GM19035 (cell line): ENCODE results near the gene CYSLTR2.
"Not testable (repeated sequence)": the region's sequence is repeated elsewhere in the genome, so short reads cannot be mapped to it uniquely, and the experiment has no call there.

Source experiments
- ATAC-seq: cut with Tn5 transposase; IDR thresholded peaks from one replicate; pipeline ENCODE4 v1.9.1; 2021; ENCODE audit not compliant: unreplicated experiment

CYSLTR2 gene

DNA sequence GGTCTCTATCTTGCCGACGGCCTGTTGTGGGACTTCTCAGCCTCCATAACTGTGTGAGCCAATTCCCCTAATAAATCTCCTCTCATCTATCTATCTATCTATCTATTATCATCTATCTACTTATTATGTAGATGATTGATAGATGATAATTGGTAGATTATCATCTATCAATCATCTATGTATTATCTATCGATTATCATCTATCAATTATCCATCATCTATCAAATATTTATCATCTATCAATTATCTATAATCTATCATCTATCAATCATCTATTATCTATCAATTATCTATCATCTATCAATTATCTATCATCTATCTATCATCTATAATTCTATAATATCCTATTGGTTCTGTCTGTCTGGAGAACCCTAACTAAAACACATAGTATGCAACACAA lies 33.5 kb downstream of the CYSLTR2 start:
- ATAC-seq, result no peak

DNA sequence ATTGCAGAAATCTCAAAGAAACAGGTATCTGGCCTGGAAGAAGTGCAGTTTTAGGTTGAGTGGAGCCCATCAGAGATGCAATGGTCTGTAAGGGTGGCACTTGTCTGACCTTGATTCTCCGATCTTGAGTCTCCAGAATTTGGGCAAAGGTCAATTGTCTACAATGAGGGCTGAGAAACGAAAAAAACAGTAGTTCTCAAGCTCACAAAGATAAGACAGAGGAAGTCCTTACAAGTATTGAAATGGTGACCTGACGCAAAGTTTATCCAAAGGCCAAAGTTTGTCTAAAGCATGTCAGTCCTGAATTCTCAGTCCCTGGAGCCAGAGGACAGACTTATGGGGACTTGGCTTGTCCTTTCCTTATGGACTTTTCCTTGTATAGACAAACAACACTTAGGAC lies 40.3 kb downstream of the CYSLTR2 start:
- ATAC-seq, result no peak

DNA sequence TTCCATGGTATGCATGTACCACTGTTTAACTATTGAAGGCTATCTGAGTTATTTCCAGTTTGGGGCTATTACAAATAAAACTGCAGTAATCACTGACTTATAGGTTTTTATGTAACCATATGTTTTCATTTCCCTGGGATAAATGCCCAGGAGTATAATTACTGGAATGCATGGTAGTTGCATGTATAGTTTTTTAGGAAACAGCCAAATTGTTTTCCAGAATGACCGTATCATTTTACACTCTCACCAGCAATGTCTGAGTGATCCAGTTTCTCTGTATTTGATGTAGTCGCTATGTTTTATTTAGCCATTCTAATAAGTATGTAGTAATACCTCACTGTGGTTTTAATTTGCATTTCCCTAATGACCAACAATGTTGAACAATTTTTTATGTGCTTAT lies 42.0 kb downstream of the CYSLTR2 start:
- ATAC-seq, result no peak

DNA sequence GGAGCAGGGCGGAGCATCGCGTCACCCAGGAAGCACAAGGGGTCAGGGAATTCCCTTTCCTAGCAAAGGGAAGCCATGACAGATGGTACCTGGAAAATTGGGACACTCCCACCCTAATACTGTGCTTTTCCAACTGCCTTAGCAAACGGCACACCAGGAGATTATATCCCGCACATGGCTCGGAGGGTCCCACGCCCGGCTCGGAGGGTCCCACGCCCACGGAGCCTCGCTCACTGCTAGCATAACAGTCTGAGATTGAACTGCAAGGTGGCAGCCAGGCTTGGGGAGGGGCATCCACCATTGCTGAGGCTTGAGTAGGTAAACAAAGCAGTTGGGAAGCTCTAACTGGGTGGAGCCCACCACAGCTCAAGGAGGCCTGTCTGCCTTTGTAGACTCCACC lies 42.9 kb downstream of the CYSLTR2 start:
- ATAC-seq, result not testable (repeated sequence)

DNA sequence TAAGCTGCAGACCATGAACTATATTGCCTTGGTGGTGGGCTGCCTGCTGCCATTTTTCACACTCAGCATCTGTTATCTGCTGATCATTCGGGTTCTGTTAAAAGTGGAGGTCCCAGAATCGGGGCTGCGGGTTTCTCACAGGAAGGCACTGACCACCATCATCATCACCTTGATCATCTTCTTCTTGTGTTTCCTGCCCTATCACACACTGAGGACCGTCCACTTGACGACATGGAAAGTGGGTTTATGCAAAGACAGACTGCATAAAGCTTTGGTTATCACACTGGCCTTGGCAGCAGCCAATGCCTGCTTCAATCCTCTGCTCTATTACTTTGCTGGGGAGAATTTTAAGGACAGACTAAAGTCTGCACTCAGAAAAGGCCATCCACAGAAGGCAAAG lies 53.7 kb downstream of the CYSLTR2 start:
- no peak for ATAC-seq

DNA sequence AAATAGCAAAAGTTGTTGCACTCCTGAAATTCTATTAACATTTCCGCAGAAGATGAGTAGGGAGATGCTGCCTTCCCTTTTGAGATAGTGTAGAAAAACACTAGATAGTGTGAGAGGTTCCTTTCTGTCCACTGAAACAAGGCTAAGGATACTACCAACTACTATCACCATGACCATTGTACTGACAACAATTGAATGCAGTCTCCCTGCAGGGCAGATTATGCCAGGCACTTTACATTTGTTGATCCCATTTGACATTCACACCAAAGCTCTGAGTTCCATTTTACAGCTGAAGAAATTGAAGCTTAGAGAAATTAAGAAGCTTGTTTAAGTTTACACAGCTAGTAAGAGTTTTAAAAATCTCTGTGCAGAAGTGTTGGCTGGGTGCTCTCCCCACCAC lies 55.0 kb downstream of the CYSLTR2 start:
- ATAC-seq, result no peak

DNA sequence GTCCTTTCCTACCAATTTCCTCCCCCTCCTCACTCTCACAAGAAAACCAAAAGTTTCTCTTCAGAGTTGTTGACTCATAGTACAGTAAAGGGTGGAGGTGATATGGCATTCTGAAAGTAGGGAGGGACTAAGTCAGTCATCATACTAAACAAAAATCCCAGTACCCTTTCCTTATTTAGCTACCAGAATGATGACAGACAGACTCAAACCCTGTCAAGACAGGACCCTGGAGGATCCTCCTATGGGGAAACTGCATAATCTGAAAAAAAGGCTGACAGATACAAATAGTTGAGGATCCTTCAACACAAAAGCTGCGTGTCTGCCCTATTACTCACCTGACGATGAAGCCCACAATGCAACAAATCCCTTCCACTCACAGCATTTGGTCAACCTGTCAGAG lies 55.5 kb downstream of the CYSLTR2 start:
- no peak for ATAC-seq

DNA sequence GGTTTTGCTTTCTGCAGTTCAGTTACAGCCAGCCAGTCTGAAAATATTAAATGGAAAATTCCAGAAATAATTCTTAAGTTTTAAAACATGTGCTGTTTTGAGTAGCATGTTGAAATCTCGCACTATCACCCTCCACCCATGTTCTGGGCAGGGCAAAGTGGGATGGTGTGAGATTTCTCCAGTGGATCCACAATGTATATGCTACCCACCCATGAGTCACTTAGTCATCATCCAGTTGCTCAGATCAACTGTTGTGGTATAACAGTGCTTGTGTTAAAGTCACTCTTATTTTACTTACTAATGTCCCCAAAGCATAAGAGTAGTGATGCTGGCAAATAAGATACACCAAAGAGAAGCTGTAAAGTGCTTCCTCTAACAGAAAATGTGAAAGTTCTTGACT lies 56.4 kb downstream of the CYSLTR2 start:
- ATAC-seq, result no peak

DNA sequence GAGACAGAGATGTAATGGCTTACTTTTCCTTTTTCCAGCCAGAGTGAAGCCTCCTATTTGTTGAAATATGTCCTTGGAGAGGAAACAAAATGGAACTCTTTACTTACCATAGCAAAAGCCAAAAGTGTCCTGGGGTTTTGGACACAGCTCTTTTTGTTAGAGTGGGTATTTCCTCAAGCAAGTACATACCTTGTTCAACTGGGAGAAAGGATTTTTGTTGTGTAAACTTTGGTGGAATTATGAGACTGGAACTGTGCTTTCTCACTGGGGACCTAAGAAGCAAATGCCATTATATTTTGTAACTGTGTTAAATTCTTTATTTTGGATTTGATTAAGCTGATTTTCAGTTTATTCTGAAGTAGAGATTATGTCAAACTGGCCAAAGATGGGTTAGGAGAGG lies 58.4 kb downstream of the CYSLTR2 start:
- no peak for ATAC-seq

DNA sequence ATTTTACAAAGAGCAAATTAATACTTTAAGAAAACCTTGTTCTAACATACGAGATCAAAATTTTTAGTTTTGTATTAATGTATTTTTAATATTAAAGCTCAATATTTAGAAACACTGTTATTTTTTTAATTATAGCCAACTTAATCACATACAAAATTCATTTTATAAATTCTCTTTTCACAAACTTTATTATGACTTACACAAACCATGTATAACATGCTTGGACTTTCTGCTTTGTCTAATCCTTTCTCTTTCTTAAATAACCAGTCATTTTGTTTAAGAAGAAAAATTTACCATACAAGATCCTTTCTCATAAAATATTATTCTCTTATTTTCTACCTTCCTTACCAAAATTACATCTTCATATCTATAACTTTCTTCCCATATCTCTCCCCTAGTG lies 62.2 kb downstream of the CYSLTR2 start:
- no peak for ATAC-seq

DNA sequence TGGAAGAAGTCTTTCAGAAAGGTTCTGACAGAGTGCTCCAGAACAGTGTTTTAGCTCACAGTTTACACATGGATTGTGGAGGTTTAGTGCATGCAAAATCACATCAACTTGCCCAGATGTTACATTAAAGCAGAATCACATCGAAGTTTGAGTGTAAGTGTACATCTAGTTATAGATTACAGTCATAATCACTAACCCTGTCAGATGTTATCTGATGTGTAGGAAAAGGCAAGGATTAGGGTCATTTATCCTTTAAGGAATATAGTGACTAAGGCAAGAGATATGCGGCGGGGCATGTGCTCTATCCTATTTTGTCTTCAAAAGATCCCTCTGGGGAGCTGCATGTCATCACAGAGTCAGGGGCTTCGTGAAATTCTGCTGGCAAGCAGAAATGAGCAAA lies 66.9 kb downstream of the CYSLTR2 start:
- no peak for ATAC-seq

DNA sequence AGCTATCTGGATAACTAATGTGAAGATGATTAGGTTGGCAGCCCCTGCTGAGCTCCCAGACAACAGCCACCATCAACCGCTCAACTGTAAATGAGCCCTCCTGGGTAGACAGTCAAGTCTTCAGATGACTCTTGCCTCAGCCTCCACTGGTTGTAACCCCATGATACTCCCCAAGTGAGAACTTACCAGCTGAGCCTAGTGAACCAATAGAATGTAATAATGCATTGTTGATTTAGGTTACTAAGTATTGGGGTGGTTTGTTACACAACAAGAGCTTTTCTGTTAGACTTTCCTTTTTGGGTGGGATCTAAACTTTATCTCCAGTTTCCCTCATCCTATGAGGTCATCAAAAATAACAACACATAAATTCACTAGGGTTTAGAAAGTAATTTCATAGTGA lies 69.4 kb downstream of the CYSLTR2 start:
- no peak for ATAC-seq

DNA sequence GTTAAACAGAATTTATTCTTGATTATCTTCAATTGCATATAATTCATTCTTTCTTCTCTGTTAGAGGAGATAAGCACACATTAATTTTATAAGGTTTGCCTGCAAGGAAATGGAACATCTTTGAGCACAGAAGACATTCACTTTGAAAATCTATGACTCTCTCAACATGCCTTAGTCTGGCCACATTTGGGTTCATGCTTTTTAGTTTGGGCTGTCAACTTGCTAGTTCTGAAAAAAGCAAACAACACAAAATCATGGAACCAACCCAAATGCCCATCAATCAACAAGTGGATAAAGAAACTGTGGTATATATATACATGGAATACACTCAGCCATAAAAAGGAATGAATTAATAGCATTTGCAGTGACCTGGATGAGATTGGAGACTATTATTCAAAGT lies 71.5 kb downstream of the CYSLTR2 start:
- no peak for ATAC-seq

DNA sequence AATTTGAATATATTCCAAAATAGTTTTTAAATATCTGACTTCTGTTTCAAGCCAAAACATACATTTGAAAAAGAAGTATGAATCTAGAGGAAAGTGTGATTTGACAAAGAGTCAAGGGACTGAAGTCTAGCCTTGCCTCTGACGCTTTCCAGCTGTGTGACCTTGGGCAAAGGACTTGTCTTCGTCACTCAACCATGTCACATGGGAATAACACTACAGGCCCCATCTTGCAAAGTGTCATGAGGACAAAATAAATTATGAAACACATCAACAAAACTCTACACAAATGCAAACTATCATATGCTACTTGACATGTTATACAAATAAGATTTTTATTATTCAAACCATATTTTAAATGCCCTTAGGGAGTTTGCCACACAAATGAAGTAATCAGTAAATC lies 73.0 kb downstream of the CYSLTR2 start:
- ATAC-seq, result no peak

DNA sequence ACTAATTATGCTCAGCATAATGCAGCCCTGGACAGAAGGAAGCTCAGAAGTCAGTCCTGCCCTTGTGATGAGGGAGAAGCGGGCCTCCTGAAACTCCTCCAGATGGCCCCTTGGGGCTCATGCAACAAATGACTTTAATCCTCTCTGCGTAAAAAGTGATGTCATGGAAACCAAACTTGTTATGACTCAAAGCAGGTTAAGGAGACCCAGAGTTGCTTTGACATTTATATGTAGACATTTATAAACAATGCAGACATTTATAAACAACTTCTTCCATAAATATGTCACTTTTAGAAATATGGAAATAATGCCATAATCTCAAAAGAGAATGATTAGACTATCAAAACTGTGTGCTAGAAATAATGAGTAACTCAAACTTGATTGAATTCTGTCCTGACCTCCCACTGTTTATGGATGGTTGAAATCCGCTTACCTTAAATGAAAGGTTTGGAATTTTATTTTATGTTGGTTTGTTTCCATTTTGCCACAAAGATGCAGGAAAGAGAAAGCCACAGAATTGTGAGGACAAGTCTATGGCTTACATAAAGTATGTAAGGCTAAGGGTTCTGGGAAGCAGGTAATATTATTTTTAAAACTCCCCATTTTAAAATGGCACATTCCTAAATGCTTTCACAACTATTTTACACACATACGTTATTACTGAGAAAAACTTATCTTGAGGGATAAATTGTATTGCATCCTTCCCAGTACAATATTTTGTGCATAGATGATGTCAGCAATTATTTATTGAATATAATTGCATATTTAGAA lies 73.7 kb downstream of the CYSLTR2 start:
- ATAC-seq, result no peak

DNA sequence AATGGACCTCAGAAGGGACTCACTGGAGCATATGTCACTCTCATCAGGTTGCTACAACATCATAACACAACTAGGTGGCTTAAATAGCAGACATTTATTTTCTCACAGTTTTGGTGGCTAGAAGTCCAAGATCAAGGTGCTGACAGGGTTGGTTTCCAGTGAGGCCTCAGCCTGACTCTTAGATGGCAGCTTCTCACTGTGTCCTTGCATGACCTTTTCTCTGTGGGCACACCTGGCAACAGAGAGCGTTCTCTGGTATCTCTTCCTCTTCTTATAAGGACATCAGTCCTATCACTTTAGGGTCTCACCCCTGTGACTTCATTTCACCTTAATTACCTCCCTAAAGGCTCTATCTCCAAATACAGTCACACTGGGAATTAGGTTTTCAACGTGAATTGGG lies 74.5 kb downstream of the CYSLTR2 start:
- ATAC-seq, result no peak

DNA sequence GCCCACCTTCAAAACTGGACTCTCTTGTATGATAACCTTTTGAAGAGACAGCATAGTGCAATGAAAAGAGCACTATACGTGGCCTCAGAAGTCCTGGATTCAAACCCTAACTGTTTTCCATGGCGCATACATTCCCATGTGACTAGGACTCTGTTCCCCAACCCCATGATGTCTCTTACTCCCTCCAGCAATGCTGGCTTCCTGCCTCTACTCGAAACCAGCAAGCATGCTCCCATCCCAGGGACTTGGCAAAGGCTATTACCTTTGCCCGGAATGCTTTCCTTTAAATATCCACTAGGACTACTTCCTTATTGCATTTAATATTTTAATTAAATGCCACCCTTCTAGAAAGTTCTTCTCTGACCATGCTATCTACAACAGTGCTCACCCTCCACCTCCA lies 75.1 kb downstream of the CYSLTR2 start:
- ATAC-seq, result no peak

DNA sequence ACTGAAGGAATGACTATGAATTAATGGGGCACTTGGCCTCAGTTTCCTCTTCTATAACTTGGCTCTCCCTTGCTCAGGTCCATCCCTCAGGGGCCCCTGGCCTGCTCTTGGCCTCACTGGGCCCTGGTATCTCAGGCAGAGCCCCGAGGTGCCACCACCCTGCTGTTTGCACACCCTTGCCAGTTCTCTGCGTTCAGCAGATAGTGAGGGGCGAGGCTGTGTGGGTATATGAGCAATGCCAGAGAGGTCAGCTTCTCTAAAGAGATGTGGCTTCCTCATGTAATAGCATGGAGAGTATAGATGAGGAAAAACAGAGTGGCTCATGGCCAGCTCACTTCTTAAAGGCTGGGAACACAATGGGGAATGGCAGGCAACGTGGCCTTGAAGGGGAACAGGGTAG lies 76.1 kb downstream of the CYSLTR2 start:
- ATAC-seq, result no peak

DNA sequence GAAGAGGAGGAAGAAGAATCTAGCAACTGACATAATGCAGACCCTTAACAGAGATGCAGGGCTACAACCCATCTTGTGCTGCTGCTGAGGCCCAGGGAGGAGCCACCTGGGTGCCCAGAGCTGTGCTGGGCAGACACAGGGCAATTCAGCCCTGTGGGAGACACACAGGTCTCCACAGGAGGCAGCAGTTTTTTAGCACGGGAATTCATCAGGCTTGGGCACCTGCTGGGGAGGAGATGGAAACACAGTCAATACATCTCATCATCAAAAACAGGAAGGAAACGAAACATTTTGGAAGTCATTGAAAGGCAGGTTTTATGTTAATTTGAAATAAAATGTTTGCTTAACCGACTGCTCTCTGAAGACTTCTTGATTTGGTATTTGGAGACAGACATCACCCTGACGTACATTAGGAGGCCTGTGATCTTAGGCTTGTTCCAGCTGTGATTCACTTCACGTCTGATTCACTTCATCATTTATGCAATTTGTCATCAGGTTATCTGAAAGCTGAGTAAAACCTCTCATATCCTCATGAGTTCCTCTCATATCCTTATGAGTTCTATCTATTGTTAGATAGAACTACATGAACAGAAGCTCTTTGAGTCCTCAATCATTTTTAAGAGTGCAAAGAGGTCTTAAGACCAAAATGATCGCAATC lies 77.4 kb downstream of the CYSLTR2 start:
- ATAC-seq, result no peak

DNA sequence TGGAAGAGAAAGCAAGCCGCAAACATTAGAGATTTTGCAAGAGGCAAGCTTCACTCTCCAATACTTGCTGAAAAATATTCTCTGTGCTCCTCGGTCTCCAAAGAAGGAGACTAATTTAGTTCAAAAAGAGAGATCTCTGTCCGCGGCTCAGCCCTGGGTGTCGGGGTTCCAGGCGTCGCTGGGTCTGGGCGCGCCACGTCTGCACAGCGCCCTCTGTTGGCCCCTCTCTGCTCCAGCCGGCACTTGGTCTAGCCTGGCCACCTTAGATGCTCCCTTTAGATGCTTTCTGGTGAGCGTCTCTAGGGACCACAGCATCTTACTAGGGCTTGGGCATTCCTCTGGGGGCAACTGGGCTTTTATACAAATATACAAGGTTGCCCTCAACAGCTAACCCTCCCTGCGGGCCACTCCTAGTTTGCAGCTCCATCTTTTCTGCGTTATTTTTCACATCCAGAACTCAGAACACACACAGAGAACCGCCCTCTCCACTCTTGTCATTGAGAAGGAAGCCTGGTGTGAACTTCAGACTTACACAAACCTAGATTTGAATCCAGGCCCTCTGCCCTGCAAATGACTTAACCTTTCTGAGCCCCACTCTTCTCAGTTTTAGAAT lies 78.3 kb downstream of the CYSLTR2 start:
- peak; percentile 79 for ATAC-seq

DNA sequence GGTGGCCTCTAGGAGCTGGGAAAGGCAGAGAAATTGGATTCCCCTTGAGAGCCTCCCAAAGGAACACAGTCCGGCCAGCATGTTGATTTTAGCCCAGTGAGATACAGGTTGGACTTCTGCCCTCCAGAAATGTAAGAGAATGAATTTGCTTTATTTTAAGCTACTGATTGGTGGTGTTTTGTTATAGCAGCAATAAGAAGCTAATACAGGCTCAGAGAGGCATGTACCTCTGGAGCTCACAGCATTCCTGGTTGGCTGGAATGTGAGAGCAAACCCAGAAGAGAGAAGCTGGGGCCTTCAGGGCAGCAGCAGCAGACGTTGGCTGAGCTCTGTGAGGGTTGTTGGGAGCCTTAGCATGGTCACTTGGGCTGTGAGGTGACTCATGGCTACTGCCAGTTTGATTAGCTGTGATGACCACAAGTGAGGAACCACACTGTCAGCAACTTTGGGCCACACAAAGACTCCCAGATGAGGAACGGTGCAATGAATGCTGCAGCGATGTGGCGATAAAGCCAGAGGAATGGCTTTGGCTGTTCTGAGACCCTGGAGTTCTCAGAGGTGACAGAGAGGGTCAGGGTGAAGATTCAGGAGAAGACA lies 80.1 kb downstream of the CYSLTR2 start:
- ATAC-seq, result no peak

DNA sequence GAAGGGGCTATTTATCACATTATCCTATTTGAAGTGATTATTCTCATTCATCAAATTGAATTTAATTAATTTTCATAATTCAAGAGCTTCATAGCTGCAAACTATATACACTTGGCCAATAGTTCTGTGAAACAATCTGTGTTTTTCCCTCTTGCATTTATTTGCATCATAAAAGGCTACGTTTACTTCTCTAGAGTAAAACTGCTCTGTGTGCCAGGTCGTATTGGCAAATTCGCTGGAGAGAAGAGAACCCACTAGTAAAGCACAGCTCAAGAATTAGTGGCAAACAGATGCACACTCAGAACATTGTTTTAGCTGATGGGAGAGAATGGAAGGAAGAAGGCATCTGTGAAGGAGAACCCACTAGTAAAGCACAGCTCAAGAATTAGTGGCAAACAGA lies 81.8 kb downstream of the CYSLTR2 start:
- no peak for ATAC-seq
